ENCODE results near the gene WDR55. TPM values are rescaled to one million over a fixed set of nuclear protein-coding genes. Genes with fewer than 3 reads are reported as not detected.

Gene WDR55
- total RNA-seq (2022; extraction: Qiagen RNA extraction): 27.2 to 30.4 TPM (median 27.7 TPM) in 5 replicates

GRCh38 chr5:140664359-140665119 lies at the start of gene WDR55:
WDR55 (plus strand) TSS chr5:140664904; CDS start chr5:140664913, 9 bp downstream.

DNA sequence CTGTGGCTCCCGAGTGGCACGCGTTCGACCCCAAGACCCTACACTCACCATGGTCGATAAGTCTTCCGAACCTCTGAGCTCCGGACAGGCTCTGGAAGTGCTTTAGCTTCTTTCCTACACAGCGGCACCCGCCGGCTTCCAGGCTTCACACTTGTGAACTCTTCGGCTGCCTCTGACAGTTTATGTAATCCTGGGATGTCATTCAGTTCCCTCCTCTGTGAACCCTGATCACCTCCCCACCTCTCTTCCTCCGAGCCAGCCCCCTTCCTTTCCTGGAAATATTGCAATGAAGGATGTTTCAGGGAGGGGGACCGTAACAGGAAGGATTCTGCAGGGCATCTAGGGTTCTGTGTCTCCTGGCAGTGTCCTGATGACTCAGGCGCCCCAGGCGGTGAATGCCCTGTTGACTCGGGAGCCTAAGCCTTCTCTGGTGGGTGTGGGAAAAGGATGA lies 31.7 kb upstream of the WDR55 start, which contains the start of gene CD14:
TSS of gene CD14 (minus strand) at position 155 of the 451 bp plus-strand sequence. CDS start at position 51, 104 bp downstream.

DNA sequence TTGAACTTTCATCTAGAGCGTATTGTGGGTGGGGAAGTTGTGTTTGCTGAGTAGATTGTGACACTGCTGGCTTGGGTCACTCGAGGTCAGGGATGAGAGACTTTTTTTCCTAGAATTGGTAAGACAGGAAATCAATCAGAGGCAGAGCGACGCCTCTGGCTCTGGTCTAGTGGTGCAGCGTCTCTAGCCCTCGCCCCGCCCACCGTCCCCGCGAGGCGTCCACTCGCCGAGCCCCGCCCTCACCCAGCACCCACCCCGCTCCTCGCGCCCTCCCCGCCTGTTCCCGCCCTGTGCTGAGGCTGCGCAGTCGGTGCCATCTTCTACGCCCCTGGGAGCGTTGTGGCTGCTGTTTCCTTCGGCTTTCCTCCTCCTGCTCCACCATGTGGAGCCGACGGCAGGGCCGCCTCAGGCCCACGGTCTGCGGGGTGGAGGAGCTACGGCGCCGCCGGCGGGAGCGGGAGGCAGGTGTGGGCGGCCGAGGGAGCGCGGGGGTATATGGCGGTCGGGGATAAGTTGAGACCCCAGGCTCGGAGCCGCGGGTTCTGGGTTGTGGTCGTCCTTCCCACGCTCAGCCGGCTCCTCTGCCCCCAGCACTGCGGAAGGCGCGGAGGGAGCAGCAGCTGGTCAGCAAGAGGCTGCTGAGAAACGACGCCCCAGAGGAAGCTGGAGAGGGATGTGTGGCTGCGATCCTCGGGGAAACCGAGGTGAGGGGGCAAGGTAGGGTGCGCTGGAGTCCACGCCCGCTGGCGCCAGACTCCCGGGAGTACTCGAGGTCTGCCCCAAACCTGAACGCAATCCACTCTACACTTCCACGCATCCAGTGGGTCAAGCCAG lies 25.3 kb upstream of the WDR55 start, which contains the start of gene TMCO6:
TSS of gene TMCO6 (plus strand) at position 304 of the 834 bp plus-strand sequence. CDS start at position 381, 77 bp downstream.

GRCh38 chr5:140673187-140673976 lies 8.7 kb downstream of the WDR55 start, which contains the start of gene DND1:
DND1 (minus strand) TSS chr5:140673576; CDS start chr5:140673542, 34 bp downstream.

DNA sequence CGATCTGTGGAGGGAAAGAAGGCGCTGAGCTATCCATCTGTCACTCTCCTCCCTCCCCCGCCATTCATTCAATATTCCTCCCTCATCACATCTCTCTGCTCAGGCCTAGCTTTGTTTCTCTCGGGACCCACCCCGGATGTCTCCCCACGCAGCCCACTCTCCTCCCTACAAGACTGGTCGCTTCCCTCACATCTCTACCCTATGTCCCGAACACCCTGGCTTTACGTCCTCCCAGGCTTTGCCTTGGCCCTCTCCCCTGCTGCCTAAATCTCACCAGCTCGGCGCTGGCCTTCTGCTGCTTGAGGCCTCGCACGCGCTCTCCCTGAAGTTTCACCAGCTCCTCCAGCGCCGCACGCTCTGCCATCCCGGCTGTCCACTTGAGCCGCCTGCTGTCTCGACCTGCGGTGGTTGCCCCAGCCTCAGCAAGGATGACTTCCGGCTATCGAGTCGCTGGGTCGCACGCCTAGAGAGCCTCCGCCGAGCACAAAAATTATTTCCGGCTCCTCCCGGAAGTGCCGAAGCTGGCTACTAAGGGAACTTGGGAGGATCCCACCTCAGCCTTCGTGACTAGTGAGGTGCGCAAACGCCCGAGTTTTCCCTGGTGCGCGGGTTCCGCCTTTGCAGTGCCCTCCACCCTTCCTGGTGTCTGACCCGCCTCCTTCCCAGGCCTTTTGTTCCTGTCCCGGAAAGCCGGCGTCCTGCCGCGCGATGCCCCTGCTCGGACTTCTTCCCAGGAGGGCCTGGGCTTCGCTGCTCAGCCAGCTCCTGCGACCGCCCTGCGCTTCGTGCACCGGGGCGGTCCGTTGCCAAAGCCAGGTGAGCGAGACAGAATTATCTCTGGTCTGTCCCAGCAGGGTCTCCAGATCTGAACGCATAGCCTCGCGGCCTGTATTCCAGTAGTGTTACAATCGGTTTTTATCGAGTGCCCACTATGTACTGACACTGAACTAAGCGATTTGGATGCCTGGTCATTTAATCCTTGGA lies 26.5 kb downstream of the WDR55 start, which contains the start of the genes HARS1 and HARS2:
TSS of gene HARS1 (minus strand) at position 430 of the 984 bp plus-strand sequence. CDS start at position 364, 66 bp downstream.
TSS of gene HARS2 (plus strand) at position 515 of the 984 bp plus-strand sequence. CDS start at position 709, 194 bp downstream.

GRCh38 chr5:140700177-140701144 lies 35.8 kb downstream of the WDR55 start, which contains the start of gene ZMAT2:
ZMAT2 (plus strand) TSS chr5:140700447; CDS start chr5:140700461, 14 bp downstream.

Other genes with a start within 250 kb of the WDR55 start
- 1.3 to 2.8 TPM (median 1.9 TPM) in 5 replicates for gene EIF4EBP3, start 117.2 kb upstream of the WDR55 start, total RNA-seq (2022; extraction: Qiagen RNA extraction)
- 38.4 to 48.2 TPM (median 43.4 TPM) in 5 replicates for gene SRA1, start 107.4 kb upstream of the WDR55 start, total RNA-seq (2022; extraction: Qiagen RNA extraction)
- 3.9 to 7.5 TPM (median 6.1 TPM) in 5 replicates for gene APBB3, start 100.3 kb upstream of the WDR55 start, total RNA-seq (2022; extraction: Qiagen RNA extraction)
- 74.1 to 79.0 TPM (median 75.3 TPM) in 5 replicates for gene SLC35A4, start 100.1 kb upstream of the WDR55 start, total RNA-seq (2022; extraction: Qiagen RNA extraction)
- 3.4 to 4.7 TPM (median 4.3 TPM) in 5 replicates for gene CD14, start 31.7 kb upstream of the WDR55 start, total RNA-seq (2022; extraction: Qiagen RNA extraction)
- gene TMCO6, start 25.5 kb upstream of the WDR55 start, total RNA-seq (2022; extraction: Qiagen RNA extraction): 8.4 to 14.4 TPM (median 13.0 TPM) in 5 replicates
- gene NDUFA2, start 17.3 kb upstream of the WDR55 start, total RNA-seq (2022; extraction: Qiagen RNA extraction): 113 to 119 TPM (median 117 TPM) in 5 replicates
- 86.3 to 123 TPM (median 89.1 TPM) in 5 replicates for gene IK, start 17.1 kb upstream of the WDR55 start, total RNA-seq (2022; extraction: Qiagen RNA extraction)
- gene DND1, start 8.7 kb downstream of the WDR55 start, total RNA-seq (2022; extraction: Qiagen RNA extraction): 0.66 to 1.0 TPM (median 0.88 TPM) in 5 replicates
- gene HARS1, start 26.5 kb downstream of the WDR55 start, total RNA-seq (2022; extraction: Qiagen RNA extraction): 70.9 to 83.6 TPM (median 77.9 TPM) in 5 replicates
- gene HARS2, start 26.6 kb downstream of the WDR55 start, total RNA-seq (2022; extraction: Qiagen RNA extraction): 34.5 to 42.6 TPM (median 36.4 TPM) in 5 replicates
- 80.7 to 116 TPM (median 88.0 TPM) in 5 replicates for gene ZMAT2, start 35.5 kb downstream of the WDR55 start, total RNA-seq (2022; extraction: Qiagen RNA extraction)
- gene PCDHA1, start 121.2 kb downstream of the WDR55 start, total RNA-seq (2022; extraction: Qiagen RNA extraction): 0.06 to 0.23 TPM (median 0.14 TPM) in 5 replicates
- gene PCDHA2, start 129.9 kb downstream of the WDR55 start, total RNA-seq (2022; extraction: Qiagen RNA extraction): 0.10 TPM in 1 of 5 replicates, not detected in the others
- 0.71 to 1.1 TPM (median 0.99 TPM) in 5 replicates for gene PCDHA3, start 136.2 kb downstream of the WDR55 start, total RNA-seq (2022; extraction: Qiagen RNA extraction)
- 1.5 to 1.8 TPM (median 1.7 TPM) in 5 replicates for gene PCDHA4, start 142.2 kb downstream of the WDR55 start, total RNA-seq (2022; extraction: Qiagen RNA extraction)
- 0.64 to 0.87 TPM (median 0.77 TPM) in 5 replicates for gene PCDHA5, start 156.7 kb downstream of the WDR55 start, total RNA-seq (2022; extraction: Qiagen RNA extraction)
- gene PCDHA6, start 163.1 kb downstream of the WDR55 start, total RNA-seq (2022; extraction: Qiagen RNA extraction): 0.06 to 0.08 TPM in 2 of 5 replicates, not detected in the others
- gene PCDHA7, start 169.4 kb downstream of the WDR55 start, total RNA-seq (2022; extraction: Qiagen RNA extraction): 0.09 to 0.15 TPM (median 0.12 TPM) in 4 of 5 replicates, not detected in the other
- gene PCDHA8, start 176.3 kb downstream of the WDR55 start, total RNA-seq (2022; extraction: Qiagen RNA extraction): 0.05 to 0.07 TPM (median 0.06 TPM) in 4 of 5 replicates, not detected in the other
- 0.02 TPM in 1 of 5 replicates, not detected in the others for gene PCDHA9, start 183.5 kb downstream of the WDR55 start, total RNA-seq (2022; extraction: Qiagen RNA extraction)
- gene PCDHA10, start 191.0 kb downstream of the WDR55 start, total RNA-seq (2022; extraction: Qiagen RNA extraction): 0.01 to 0.06 TPM (median 0.03 TPM) in 4 of 5 replicates, not detected in the other
- gene PCDHA11, start 204.1 kb downstream of the WDR55 start, total RNA-seq (2022; extraction: Qiagen RNA extraction): 0.04 to 0.08 TPM (median 0.06 TPM) in 4 of 5 replicates, not detected in the other
- gene PCDHA12, start 210.4 kb downstream of the WDR55 start, total RNA-seq (2022; extraction: Qiagen RNA extraction): 2.8 to 3.2 TPM (median 3.0 TPM) in 5 replicates
- gene PCDHA13, start 217.2 kb downstream of the WDR55 start, total RNA-seq (2022; extraction: Qiagen RNA extraction): 0.05 to 0.06 TPM in 2 of 5 replicates, not detected in the others